VCaP (cell line): ENCODE data around the gene CMTR1.

Experiments used
- H3K27ac ChIP-seq: fragments of 450-650 bp; 2 replicates; pipeline ENCODE4 v1.5.1; 2017
- CTCF ChIP-seq: fragments of 450-650 bp; conservative IDR thresholded peaks from 2 replicates; pipeline ENCODE4 v1.5.1; 2017; ENCODE audit warnings: mild to moderate bottlenecking, moderate library complexity

CMTR1 gene

DNA sequence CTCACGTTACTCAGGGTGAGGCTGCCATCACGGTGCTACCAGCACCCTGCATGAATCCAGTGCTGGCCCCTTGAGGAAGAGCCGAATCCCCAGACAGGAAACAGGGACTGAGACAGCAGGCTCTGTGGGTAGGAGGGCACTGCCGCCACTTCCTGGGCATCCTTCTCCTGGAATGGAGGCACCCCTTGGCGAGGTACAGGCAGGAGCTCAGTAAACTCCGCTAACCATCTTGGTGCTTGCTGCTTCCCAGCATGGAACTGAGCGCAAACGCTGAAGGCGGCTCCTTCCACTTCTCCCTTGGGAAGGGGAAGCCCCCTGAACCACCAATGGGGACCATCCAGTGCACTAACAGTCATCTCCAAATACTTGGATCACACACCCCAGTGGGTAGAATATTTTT lies 80.1 kb downstream of the CMTR1 start:
- H3K27ac ChIP-seq, result no peak overlapping the region
- no peak for TF ChIP-seq CTCF

DNA sequence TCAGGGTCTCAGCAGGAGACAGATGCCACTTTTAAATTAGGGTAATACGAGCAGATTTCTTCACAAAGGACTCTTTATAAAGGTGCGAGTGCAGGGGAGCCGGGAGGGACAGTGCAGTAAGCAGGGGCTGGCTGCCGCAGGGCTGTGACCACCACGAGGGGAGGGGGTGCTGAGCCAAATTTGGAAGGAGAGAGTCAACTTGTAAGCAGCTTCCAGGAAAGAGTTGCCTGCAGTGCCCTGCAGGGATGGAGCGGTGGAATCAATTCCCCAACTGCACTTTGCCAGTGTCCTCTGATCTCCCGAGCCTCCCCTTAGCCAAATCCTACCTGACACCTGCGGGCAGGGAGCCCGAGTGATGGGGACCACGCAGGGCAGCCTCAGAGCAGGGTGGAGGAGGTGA lies 80.6 kb downstream of the CMTR1 start:
- TF ChIP-seq CTCF, result no peak
- no peak overlapping the region for H3K27ac ChIP-seq

- no peak for TF ChIP-seq CTCF
- peak overlapping the region; percentile 86 for H3K27ac ChIP-seq
Observed at GRCh38 chr6:37514321-37514771, 81.3 kb downstream of the CMTR1 start.

DNA sequence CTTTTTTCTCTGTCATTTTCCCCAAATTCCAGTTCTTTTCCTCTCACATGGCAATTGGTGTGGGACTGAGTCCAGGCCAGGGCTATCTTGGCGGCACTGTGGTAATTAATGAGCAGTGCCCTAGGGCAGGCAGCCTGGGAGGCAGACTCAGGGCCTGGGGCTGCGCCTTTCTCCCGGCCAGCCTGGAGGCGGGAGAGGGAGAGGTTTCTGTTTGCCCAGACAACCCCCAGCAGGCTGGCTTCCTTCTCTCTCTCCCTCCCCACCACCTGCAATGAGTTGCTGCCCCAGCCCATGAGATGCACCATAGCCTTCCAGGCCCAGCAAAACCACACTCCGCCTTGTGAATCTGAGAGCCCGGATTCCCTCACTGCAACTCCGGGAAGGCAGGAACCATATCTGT lies 81.8 kb downstream of the CMTR1 start:
- no peak for TF ChIP-seq CTCF
- H3K27ac ChIP-seq, result peak overlapping the region; percentile 86

GRCh38 chr6:37515712-37516075 lies 82.7 kb downstream of the CMTR1 start:
- no peak for TF ChIP-seq CTCF
- H3K27ac ChIP-seq, result peak overlapping the region; percentile 86

DNA sequence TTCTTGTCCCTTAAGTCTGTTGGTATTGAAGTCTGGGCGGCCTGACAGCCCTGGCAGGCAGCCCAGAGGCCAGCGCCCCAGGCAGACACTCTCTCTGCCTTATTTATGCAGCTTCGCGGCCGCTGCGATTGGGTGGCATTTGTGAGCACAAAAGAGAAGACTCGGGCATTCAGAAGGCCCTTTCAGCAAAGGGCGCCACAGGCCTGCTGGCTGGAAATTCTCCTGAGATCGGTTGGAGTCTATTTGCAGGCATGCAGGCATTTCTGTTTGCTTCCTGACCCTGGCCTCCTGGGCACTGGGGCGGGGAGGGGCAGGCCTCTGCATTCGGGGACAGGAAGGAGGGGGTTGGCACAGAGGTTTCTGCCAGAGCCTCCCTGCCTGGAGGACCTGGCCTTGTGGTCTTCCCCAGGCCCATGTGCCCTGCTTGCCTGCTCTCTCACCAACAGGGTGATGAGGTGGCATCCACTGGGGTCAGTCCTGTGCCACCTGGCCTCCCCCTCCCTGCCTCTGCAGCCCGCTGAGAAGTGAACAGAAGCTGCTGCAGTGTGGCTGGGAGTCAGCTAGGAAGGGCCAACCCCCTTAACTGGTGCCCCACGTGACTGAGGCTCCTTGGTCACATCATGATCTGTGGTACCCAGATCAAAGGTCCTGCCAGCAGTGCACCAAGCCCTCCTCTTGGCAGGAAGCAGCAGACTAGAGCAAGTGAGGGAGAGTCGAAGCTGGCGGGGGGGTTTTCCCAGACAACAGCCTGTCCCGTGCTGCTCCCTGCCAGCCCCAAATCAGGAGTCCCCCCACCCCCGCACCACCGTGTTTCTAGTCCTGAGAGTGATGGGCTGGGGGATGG lies 83.3 kb downstream of the CMTR1 start:
- no peak for TF ChIP-seq CTCF
- H3K27ac ChIP-seq, result peak overlapping the region; percentile 86

GRCh38 chr6:37516920-37517405 lies 83.9 kb downstream of the CMTR1 start:
- peak overlapping the region; percentile 86 for H3K27ac ChIP-seq
- TF ChIP-seq CTCF, result no peak
